ENCODE results near the gene CCDC81. TPM values are rescaled to one million over a fixed set of nuclear protein-coding genes. Genes with fewer than 3 reads are reported as not detected.

Gene CCDC81
- total and polyA plus RNA-seq, 2 of the 4 experiments (the other 2 are of a cell fraction): 3.1 to 6.5 TPM

- Histone ChIP-seq H4K8ac (ENCODE audit: low read depth in 2 of 2, low read length in 2 of 2) (no peak overlapping the region), H3K4me2 (ENCODE audit: low read depth, low read length) (no peak overlapping the region), H3K27ac (ENCODE audit: insufficient read depth, low read length) (no peak overlapping the region), H3K9me1 (ENCODE audit: insufficient read depth, low read length) (no peaks in the 10 kb centered on the region), H2AFZ (replicated peaks; ENCODE audit: low read length, poor library complexity) (no peak overlapping the region), H2BK20ac (ENCODE audit: low read depth, low read length) (no peak overlapping the region), H2AK5ac (ENCODE audit: low read depth, low read length) (no peak overlapping the region), H3K56ac (ENCODE audit: extremely low read depth, insufficient read depth, low read length) (no peak overlapping the region), H3K9ac (ENCODE audit: low read depth, low read length) (no peak overlapping the region), H3K23ac (ENCODE audit: low read depth, low read length) (no peak overlapping the region), H4K20me1 (ENCODE audit: insufficient read depth, low read length) (no peaks in the 10 kb centered on the region), H3K79me1 (ENCODE audit: low read depth in 1 of 2, low read length in 2 of 2) (peaks cover 0 to 13% of the 10 kb centered on the region in 2 experiments), H4K91ac (ENCODE audit: insufficient read depth, low read depth, low read length) (no peak overlapping the region), H3K18ac (ENCODE audit: low read depth, low read length) (no peak overlapping the region), H3K36me3 (ENCODE audit: control insufficient read depth, insufficient read depth, low read length) (peaks cover 12% of the 10 kb centered on the region), H2BK15ac (ENCODE audit: low read depth, low read length) (no peak overlapping the region), H3K4me1 (ENCODE audit: control insufficient read depth, insufficient read depth, low read length) (no peaks in the 10 kb centered on the region), H3K14ac (replicated peaks; ENCODE audit: low read depth, low read length) (no peak overlapping the region), H3K9me3 (ENCODE audit: control insufficient read depth, insufficient read depth, low read length) (peaks cover 2% of the 10 kb centered on the region; the same call in 1 of the 2 replicates), H3K4ac (ENCODE audit: low read depth, low read length) (no peak overlapping the region), H2BK120ac (ENCODE audit: low read depth, low read length) (no peak overlapping the region), H3K4me3 (ENCODE audit: insufficient read depth, low read depth, low read length) (no peak overlapping the region), H3K27me3 (ENCODE audit: control insufficient read depth, insufficient read depth, low read length) (no peaks in the 10 kb centered on the region), H2AK9ac (replicated peaks; ENCODE audit: low read depth, low read length, poor library complexity) (no peak overlapping the region), H4K5ac (ENCODE audit: low read depth, low read length) (no peak overlapping the region), H2BK5ac (ENCODE audit: low read depth, low read length, poor library complexity, severe bottlenecking) (no peak overlapping the region)
- ChIA-PET CTCF (no interaction called here), POLR2A (ENCODE audit: unreplicated experiment) (no interaction called here)
- WGBS, 2 experiments (ENCODE audit: extremely low coverage in 2 of 2, insufficient read length in 1 of 2): no CpG with 5 or more reads among the region's 2 CpGs
- ATAC-seq (ENCODE audit: low read depth) (no peak), DNase-seq (no peak)
- in situ Hi-C loops (cut with MboI; ENCODE audit: low sequenced_read_pairs) (no loop called here), intact Hi-C loops (cut with micrococcal nuclease) (no loop called here), dilution Hi-C loops (cut with HindIII; ENCODE audit: low sequenced_read_pairs, unreplicated experiment) (no loop called here)
- BruUV-seq (replicated peaks): no TSS peak
- TF ChIP-seq POLR2A (IDR thresholded peaks at IDR 0.05; ENCODE audit: low read depth, low read length) (no peak), RAD21 (IDR thresholded peaks at IDR 0.05; ENCODE audit: low read length) (no peak), MXI1 (IDR thresholded peaks at IDR 0.05; ENCODE audit: borderline replicate concordance, low read depth, low read length) (no peak), SMC3 (IDR thresholded peaks at IDR 0.05; ENCODE audit: low read depth, low read length) (no peak), RFX5 (IDR thresholded peaks at IDR 0.05; ENCODE audit: low read depth, low read length) (no peak), RCOR1 (IDR thresholded peaks at IDR 0.05; ENCODE audit: insufficient replicate concordance, low read length) (no peak)
Measured at GRCh38 chr11:86337227-86337626, 37.5 kb upstream of the CCDC81 start.
